Natural killer cell treated with Interleukin-12 subunit alpha and Interleukin-12 subunit beta and Interleukin-15 and Interleukin-18, amount 100 ng/mL, for 72 hours (primary cell): ENCODE measurements around the gene PAFAH1B2. TPM values are rescaled to one million over a fixed set of nuclear protein-coding genes. Genes with fewer than 3 reads are reported as not detected.

ENCODE experiments used
- ATAC-seq, 2 donors: fragments of 150-1000 bp; cut with Tn5 transposase in 1 of 2; sonication (Bioruptor Pico), chemical (Tn5 transposase) in 1 of 2; 2 replicates each; pipeline ENCODE4 v1.10.0; 2021
- DNase-seq: peaks from one replicate; pipeline ENCODE4 v3.0.0; 2022; ENCODE audit warnings: low spot score
- H3K27ac Mint-ChIP-seq, 2 donors: 1 replicate in 1 of 2; 2 replicates in 1 of 2; pipeline ENCODE4 v1.8.0; 2022; ENCODE audit warnings: mixed read lengths in 2 of 2, mild to moderate bottlenecking in 1 of 2, moderate library complexity in 1 of 2
- H3K27me3 Mint-ChIP-seq, 2 donors: 1 replicate in 1 of 2; 2 replicates in 1 of 2; pipeline ENCODE4 v1.8.0; 2022; ENCODE audit warnings: mixed read lengths in 2 of 2
- H3K36me3 Mint-ChIP-seq: one replicate; pipeline ENCODE4 v1.8.0; 2022; ENCODE audit warnings: mixed read lengths
- H3K4me1 Mint-ChIP-seq, 2 donors: 1 replicate in 1 of 2; 2 replicates in 1 of 2; pipeline ENCODE4 v1.8.0; 2022; ENCODE audit warnings: low read depth in 2 of 2, mixed read lengths in 2 of 2, mild to moderate bottlenecking in 1 of 2
- H3K4me3 Mint-ChIP-seq: one replicate; pipeline ENCODE4 v1.8.0; 2022; ENCODE audit warnings: mixed read lengths
- H3K9me3 Mint-ChIP-seq: 2 replicates; pipeline ENCODE4 v1.8.0; 2022; ENCODE audit warnings: mixed read lengths
- total RNA-seq, 2 donors: library from RNA; stranded (reverse); gene quantifications; one replicate each; pipeline ENCODE4 v1.2.3, GENCODE V29; 2022

PAFAH1B2 gene
- total RNA-seq, 2 donors from 2014 or later: 60.6 to 76.7 TPM

DNA sequence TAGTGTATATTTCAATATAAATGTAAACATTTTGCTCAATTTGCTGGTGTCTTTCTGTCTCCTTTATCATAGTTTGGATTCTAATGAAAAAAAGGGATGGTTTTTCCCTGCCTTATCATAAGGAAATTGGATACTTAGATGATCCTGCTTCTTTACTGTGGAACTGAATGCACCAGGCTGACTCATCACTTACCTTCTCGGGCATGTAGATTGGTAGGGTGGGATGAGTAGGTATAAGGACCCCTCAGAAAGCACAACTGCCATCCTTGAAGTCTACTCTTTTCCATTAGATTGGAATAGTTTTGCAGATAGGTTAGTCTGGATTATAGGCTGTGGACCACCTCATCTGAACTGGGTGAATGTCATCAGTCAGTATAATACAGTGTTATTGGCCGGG is 26.9 kb downstream of the PAFAH1B2 start:
- Mint-ChIP-seq H3K4me1 (peaks cover 4% of the 10 kb centered on the region in 2 donors), H3K4me3 (no peak overlapping the region), H3K27ac (no peak overlapping the region), H3K36me3 (peaks cover 9% of the 10 kb centered on the region), H3K9me3 (no peaks in the 10 kb centered on the region), H3K27me3 (no peaks in the 10 kb centered on the region)
- DNase-seq: no peak
- ATAC-seq: no peak

DNA sequence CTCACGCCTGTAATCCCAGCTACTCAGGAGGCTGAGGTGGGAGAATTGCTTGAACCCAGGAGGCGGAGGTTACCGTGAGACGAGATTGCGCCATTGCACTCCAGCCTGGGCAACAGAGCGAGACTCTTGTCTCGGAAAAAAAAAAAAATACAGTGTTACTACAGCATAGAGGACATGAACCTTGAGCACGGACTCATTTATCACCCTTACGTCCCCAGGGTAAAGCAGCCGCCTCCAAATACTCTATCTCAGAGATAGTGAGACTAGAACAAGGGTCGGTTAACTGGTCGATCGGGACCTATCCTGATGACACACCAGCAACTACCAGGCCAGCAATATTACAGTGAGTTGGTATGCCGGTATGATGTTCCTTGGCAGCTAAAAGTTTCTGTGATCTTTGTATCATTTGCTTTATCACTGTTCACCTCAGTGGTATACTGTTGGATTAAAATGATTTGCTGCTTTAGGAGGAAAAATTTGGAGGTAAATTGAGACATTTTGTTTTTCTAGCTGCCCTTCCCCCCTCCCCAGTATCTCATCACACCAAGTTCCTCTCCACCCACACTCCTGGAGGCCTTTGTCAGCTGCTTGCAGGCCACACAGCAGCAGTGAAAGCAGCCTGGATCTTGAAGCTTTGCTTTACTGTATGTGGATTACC is 27.4 kb downstream of the PAFAH1B2 start:
- H3K36me3 Mint-ChIP-seq: peaks cover 6% of the 10 kb centered on the region

DNA sequence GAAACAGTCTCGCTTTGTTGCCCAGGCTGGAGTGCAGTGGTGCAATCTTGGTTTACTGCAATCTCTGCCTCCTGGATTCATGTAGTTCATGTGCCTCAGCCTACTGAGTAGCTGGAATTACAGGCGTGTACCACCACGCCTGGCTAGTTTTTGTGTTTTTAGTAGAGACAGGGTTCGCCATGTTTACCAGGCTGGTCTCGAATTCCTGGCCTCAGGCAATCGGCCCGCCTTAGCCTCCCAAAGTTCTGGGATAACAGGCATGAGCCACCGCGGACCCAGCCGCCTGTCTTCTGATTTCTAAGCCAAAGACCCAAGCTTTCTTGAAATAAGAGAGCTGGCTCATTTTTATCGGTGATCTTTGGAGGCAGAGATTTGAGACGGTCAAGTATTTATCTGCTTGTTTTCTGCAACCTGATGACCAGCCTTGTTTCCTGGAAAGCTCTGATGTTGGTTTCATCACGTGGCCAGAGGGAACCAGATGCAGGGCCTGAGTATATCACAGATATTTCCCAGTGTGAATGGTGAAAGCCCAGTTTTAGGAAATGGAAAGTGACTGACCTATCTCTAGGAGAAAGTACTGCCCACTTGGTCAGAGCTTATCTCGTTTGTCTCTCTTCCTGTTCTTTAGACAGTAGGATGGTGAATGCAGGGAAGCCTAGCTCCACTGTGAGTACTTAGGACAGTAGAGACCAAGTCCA is 28.8 kb downstream of the PAFAH1B2 start:
- H3K4me1 Mint-ChIP-seq: peaks cover 6 to 7% of the 10 kb centered on the region in 2 donors
- no peak overlapping the region for H3K4me3 Mint-ChIP-seq
- H3K36me3 Mint-ChIP-seq: no peaks in the 10 kb centered on the region
- no peaks in the 10 kb centered on the region for H3K9me3 Mint-ChIP-seq
- ATAC-seq (no peak), DNase-seq (no peak)
- peak overlapping the region; percentile 33 to 59 for H3K27ac Mint-ChIP-seq
- no peaks in the 10 kb centered on the region for H3K27me3 Mint-ChIP-seq

More for the DNA sequence above, 27.4 kb downstream of the PAFAH1B2 start:
- Mint-ChIP-seq H3K4me1 (peaks cover 4% of the 10 kb centered on the region in 2 donors), H3K9me3 (no peaks in the 10 kb centered on the region), H3K27me3 (no peaks in the 10 kb centered on the region), H3K4me3 (no peak overlapping the region), H3K27ac (no peak overlapping the region)
- ATAC-seq (no peak), DNase-seq (no peak)

DNA sequence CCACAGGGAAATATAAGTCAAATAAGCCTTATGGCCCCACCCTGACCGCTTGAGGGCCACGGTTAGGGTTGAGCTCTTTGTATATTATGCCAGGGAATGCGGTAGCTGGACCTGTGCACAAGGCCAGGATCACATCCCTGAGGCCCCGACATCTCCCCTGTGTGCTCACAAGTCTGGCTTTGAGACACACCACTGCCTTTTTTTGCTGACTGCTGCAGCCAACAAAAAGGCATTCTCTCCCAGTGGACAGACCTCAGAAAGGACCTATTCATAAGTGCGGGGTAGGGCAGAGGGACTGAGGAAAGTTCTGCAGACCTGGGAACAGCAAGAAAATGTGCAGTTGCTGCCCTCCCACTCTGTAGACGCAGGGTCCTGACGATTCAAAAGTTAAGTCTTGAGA is 31.0 kb downstream of the PAFAH1B2 start:
- Mint-ChIP-seq H3K4me3 (no peak overlapping the region), H3K27me3 (no peaks in the 10 kb centered on the region), H3K9me3 (no peaks in the 10 kb centered on the region), H3K36me3 (no peaks in the 10 kb centered on the region), H3K4me1 (peaks cover 20 to 22% of the 10 kb centered on the region in 2 donors), H3K27ac (no peak overlapping the region)
- DNase-seq (no peak), ATAC-seq (no peak)

DNA sequence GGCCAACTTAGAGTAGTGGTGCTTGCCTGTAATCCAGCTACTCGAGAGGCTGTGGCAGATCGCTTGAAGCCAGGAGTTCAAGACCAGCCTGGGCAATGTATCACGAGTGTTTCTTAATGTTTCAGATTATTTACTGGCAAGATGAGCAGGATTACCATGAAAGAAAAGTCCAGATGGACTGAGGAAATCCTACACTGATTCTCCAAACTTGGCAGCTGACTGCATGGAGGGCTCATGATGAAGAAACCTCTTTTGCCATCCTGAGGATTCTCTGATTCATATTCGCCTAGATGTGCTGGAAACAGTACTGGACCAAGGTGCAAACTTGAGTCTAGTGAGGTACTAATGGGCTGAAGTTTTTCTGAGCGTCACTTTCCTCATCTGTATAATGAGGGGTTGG is 31.7 kb downstream of the PAFAH1B2 start:
- H3K4me3 Mint-ChIP-seq: no peak overlapping the region
- DNase-seq (no peak), ATAC-seq (no peak)
- peaks cover 23 to 28% of the 10 kb centered on the region in 2 donors for H3K4me1 Mint-ChIP-seq
- no peaks in the 10 kb centered on the region for H3K27me3 Mint-ChIP-seq
- no peak overlapping the region for H3K27ac Mint-ChIP-seq
- H3K36me3 Mint-ChIP-seq: no peaks in the 10 kb centered on the region
- no peaks in the 10 kb centered on the region for H3K9me3 Mint-ChIP-seq

DNA sequence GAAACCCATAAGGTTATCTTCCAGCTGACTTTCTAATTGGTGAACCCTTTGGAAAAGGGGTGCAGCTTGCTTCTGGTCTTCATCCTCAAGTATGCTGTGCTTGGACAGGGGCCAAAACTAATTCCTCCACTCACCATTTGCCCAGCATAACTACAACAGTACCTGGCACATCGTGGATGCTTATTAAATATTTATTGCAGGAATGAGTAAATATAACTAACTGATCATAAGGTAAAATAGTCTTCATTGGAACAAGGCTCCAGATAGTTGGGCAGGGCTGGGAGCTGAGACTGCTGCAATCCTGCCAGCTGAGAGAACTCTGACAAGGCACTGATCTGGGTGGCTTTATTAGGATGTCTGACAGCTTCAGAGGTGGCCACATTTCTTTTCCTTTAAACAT is 32.1 kb downstream of the PAFAH1B2 start:
- ATAC-seq (no peak), DNase-seq (no peak)
- Mint-ChIP-seq H3K27me3 (no peaks in the 10 kb centered on the region), H3K9me3 (no peaks in the 10 kb centered on the region), H3K36me3 (no peaks in the 10 kb centered on the region), H3K4me1 (peaks cover 27 to 32% of the 10 kb centered on the region in 2 donors), H3K27ac (no peak overlapping the region), H3K4me3 (no peak overlapping the region)

DNA sequence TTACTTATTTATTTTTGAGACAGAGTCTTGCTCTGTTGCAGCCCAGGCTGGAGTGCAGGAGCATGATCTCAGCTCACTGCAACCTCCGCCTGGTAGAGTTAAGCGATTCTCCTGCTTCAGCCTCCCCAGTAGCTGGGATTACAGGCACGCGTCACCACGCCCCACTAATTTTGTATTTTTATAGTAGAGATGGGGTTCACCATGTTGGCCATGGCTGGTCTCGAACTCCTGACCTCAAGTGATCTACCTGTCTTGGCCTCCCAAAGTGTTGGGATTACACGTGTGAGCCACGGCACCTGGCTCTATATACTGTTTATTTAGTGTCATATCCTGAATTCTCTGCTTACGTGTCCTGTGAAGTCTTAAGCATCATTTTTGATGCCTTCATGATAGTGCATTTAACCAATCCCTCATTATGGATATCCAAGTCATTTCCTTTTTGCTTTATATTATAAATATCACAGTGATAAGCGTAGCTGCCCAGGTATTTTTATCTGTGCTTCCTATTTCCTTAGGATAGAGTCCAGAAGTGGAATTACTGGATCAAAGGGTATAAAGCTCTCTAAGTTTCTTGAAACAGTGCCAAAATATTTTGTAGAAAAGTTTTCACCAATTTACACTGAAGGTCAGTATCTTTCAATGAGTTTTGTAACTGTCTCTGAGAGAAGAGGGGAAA is 33.6 kb downstream of the PAFAH1B2 start:
- no peaks in the 10 kb centered on the region for H3K36me3 Mint-ChIP-seq
- H3K4me1 Mint-ChIP-seq: peaks cover 27 to 29% of the 10 kb centered on the region in 2 donors
- DNase-seq (no peak), ATAC-seq (no peak)
- no peaks in the 10 kb centered on the region for H3K27me3 Mint-ChIP-seq
- peak overlapping the region; percentile 81 to 88 for H3K27ac Mint-ChIP-seq
- H3K9me3 Mint-ChIP-seq: no peaks in the 10 kb centered on the region
- H3K4me3 Mint-ChIP-seq: peak overlapping the region; percentile 93

DNA sequence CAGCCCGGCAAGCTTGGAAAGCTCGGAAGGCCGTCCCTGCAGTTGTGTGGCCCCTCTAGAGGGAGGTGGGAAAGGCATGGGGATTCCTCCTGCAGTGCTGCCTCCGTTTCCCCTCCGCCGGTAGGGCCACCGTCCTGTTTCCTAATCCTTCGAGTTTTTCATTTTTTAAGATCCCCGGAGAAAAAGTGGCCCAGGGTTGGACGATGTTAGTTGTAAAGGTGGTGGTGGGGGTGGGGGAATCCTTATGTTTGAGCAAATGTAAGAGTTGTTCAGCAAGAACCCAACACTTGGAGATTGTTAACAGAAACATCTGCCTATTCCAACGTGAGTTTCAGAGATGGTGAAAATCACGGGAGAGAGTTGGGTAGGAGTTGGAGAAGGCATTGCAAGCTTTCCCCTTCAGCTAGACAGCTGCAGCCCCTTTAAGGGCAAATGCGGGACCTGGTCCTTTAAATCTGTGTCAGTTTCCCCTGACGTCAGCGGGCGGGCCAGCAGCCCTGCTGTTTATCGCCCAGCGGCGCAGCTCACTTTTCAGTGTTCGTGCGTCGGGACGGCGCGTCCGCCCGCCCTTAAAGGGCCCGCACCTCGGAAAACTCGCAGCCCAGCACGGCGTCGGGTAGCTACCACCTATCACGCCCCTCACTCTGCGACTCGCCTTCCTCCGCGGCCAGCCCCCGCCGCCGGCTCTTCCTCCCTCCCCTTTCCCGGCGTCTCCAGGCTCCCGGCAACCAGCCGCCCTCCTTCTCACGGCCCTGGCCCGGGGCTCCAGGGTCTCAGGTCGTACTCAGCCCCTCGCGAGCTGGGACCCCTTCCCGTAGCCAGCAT is 34.3 kb downstream of the PAFAH1B2 start, which contains the start of gene SIDT2:
Gene SIDT2 (plus strand): TSS at position 534 of the 825 bp plus-strand sequence. CDS start 521 bp downstream, outside the sequence.
- H3K4me3 Mint-ChIP-seq: peak within 1 kb of the TSS; percentile 93
- no peaks in the 10 kb centered on the region for H3K36me3 Mint-ChIP-seq
- DNase-seq: peak; percentile 91
- no peaks in the 10 kb centered on the region for H3K27me3 Mint-ChIP-seq
- H3K27ac Mint-ChIP-seq: peak within 1 kb of the TSS; percentile 81 to 88
- H3K9me3 Mint-ChIP-seq: no peaks in the 10 kb centered on the region
- H3K4me1 Mint-ChIP-seq: peaks cover 27 to 30% of the 10 kb centered on the region in 2 donors
- ATAC-seq: peak; percentile 97 to 98

DNA sequence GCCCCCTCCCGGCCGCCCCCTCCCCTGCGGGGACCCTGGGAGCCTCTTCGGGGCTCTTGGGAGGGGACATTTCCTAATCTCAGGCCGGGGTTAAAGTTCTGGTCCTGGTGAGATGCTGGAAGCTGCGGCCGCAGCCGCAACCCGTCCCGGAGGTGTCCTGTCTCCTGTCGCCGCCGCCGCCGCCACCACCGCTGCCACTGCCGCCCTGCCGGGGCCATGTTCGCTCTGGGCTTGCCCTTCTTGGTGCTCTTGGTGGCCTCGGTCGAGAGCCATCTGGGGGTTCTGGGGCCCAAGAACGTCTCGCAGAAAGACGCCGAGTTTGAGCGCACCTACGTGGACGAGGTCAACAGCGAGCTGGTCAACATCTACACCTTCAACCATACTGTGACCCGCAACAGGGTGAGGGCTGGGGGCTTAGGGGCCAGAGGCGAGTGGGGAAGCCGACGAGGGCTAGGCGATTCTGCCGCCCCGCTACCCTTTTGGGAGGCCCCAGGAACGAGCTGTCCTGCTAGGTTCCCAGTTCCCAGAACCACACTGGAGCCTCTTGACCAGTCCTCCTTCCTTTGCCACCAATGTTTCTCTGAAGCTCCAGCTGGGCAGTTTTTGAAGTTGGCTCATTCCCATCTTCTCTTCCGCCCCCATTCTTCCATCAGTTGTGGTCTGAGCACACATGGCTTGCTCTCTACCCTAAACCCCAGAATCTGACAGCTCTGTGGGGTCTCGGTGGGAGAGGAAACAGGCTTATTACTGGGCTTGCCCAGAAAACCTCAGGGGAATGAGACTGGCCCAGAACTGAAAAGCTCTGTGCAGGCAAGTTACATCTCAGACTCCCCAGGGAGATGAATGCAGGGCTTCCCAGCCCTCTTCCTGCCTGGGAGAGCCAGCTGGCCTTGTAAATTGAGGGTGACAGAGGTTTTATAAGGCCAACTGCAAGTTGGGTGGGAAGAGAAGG is 35.2 kb downstream of the PAFAH1B2 start:
- Mint-ChIP-seq H3K27ac (peak overlapping the region; percentile 81 to 88), H3K9me3 (no peaks in the 10 kb centered on the region), H3K36me3 (no peaks in the 10 kb centered on the region), H3K27me3 (no peaks in the 10 kb centered on the region), H3K4me1 (peaks cover 27 to 28% of the 10 kb centered on the region in 2 donors), H3K4me3 (peak overlapping the region; percentile 93)
- ATAC-seq (peak; percentile 72 to 80), DNase-seq (no peak)

DNA sequence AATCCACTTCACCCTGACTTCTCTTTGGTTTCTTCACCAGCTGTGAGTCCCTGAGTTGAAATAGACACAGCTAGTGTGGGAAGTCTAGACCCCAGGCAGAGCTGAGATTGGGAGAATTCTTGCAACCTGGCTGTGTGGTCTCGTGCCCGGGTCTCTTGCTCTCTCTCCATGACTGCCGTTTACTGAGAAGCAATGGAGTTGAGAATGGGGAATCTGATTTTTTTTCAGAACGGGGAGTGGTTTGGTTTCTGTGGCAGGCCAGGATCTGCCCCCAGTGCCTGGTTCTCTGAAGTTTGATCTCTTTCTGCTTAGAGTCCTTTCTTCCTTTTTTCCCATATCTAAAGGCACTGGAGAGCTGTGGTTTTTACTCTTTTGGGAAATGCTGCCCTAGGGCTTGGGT is 35.9 kb downstream of the PAFAH1B2 start:
- no peaks in the 10 kb centered on the region for H3K36me3 Mint-ChIP-seq
- DNase-seq (no peak), ATAC-seq (no peak)
- H3K27me3 Mint-ChIP-seq: no peaks in the 10 kb centered on the region
- H3K4me1 Mint-ChIP-seq: peaks cover 27 to 28% of the 10 kb centered on the region in 2 donors
- peak overlapping the region; percentile 81 to 88 for H3K27ac Mint-ChIP-seq
- peak overlapping the region; percentile 93 for H3K4me3 Mint-ChIP-seq
- H3K9me3 Mint-ChIP-seq: no peaks in the 10 kb centered on the region

DNA sequence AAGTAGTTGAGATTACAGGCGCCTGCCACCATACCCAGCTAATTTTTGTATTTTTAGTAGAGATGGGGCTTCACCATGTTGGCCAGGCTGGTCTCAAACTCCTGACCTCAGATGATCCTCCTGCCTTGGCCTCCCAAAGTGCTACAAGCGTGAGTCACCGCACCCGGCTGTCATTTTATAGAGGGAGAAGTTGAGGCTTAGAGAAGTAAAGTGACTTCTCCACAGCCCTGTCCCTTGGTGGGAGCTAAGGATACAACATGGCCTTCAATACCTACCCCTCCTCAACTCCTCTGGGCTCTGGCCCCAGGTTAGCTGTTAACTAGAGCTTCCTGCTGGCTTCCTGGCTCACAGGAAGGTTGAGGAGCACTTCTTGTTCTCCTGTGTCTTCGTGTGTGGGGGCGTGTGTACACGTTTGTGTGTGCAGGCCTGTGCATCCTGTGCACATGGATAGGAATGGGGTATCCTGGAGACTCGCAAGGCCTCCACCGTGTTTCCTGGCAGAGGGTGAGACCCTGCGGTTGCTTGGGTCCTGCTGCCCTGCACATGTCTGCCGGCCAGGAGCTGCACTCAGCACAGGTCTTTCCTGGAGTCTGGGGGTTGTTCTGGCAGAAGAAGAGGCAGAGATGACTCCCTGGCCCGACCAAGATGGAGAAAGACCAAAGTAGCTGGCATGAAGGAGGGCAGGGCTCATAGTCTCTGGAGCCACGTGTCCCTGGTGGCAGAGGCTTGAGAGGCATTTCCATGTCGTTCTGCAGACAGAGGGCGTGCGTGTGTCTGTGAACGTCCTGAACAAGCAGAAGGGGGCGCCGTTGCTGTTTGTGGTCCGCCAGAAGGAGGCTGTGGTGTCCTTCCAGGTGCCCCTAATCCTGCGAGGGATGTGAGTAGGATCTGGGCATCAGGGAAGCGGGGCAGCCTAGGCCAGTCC is 36.8 kb downstream of the PAFAH1B2 start:
- ATAC-seq (no peak), DNase-seq (no peak)
- Mint-ChIP-seq H3K36me3 (no peaks in the 10 kb centered on the region), H3K4me1 (peaks cover 27 to 28% of the 10 kb centered on the region in 2 donors), H3K9me3 (no peaks in the 10 kb centered on the region), H3K27me3 (no peaks in the 10 kb centered on the region), H3K27ac (peak overlapping the region; percentile 81 to 88), H3K4me3 (peak overlapping the region; percentile 93)
